ENCODE measurements around the gene ZNRF2. TPM values are rescaled to one million over a fixed set of nuclear protein-coding genes. Genes with fewer than 3 reads are reported as not detected.

Gene ZNRF2
- total and polyA plus RNA-seq, 2 of the 4 experiments (the other 2 are of a cell fraction), result 0.31 to 0.54 TPM

GRCh38 chr7:30382607-30383006 lies 98.2 kb downstream of the ZNRF2 start:
- Histone ChIP-seq H3K9me1 (ENCODE audit: insufficient read depth, low read length) (no peaks in the 10 kb centered on the region), H3K36me3 (ENCODE audit: control insufficient read depth, insufficient read depth, low read length) (no peaks in the 10 kb centered on the region), H2BK120ac (ENCODE audit: low read depth, low read length) (no peak overlapping the region), H2AFZ (replicated peaks; ENCODE audit: low read length, poor library complexity) (no peak overlapping the region), H4K8ac (ENCODE audit: low read depth in 2 of 2, low read length in 2 of 2) (no peak overlapping the region), H2BK5ac (ENCODE audit: low read depth, low read length, poor library complexity, severe bottlenecking) (no peak overlapping the region), H3K18ac (ENCODE audit: low read depth, low read length) (no peak overlapping the region), H3K14ac (replicated peaks; ENCODE audit: low read depth, low read length) (no peak overlapping the region), H3K4me1 (ENCODE audit: control insufficient read depth, insufficient read depth, low read length) (no peaks in the 10 kb centered on the region), H4K20me1 (ENCODE audit: insufficient read depth, low read length) (no peaks in the 10 kb centered on the region), H3K23ac (ENCODE audit: low read depth, low read length) (no peak overlapping the region), H2AK9ac (replicated peaks; ENCODE audit: low read depth, low read length, poor library complexity) (no peak overlapping the region), H3K9me3 (ENCODE audit: control insufficient read depth, insufficient read depth, low read length) (no peaks in the 10 kb centered on the region), H3K4ac (ENCODE audit: low read depth, low read length) (no peak overlapping the region), H3K9ac (ENCODE audit: low read depth, low read length) (no peak overlapping the region), H2BK15ac (ENCODE audit: low read depth, low read length) (no peak overlapping the region), H3K4me3 (ENCODE audit: insufficient read depth, low read depth, low read length) (no peak overlapping the region), H3K27ac (ENCODE audit: insufficient read depth, low read length) (no peak overlapping the region), H3K79me1 (ENCODE audit: low read depth in 1 of 2, low read length in 2 of 2) (no peaks in the 10 kb centered on the region), H3K56ac (ENCODE audit: extremely low read depth, insufficient read depth, low read length) (no peak overlapping the region), H3K4me2 (ENCODE audit: low read depth, low read length) (no peak overlapping the region), H4K5ac (ENCODE audit: low read depth, low read length) (no peak overlapping the region), H3K27me3 (ENCODE audit: control insufficient read depth, insufficient read depth, low read length) (no peaks in the 10 kb centered on the region), H2BK20ac (ENCODE audit: low read depth, low read length) (no peak overlapping the region), H2AK5ac (ENCODE audit: low read depth, low read length) (no peak overlapping the region), H4K91ac (ENCODE audit: insufficient read depth, low read depth, low read length) (no peak overlapping the region)
- DNase-seq (no peak), ATAC-seq (ENCODE audit: low read depth) (no peak)
- POLR2A ChIA-PET (ENCODE audit: unreplicated experiment), result no interaction called here
- intact Hi-C loops (cut with micrococcal nuclease), result no loop called here
- CTCF ChIA-PET, result no interaction called here
- dilution Hi-C loops (cut with HindIII; ENCODE audit: low sequenced_read_pairs, unreplicated experiment), result no loop called here
- WGBS, 2 experiments (ENCODE audit: extremely low coverage in 2 of 2, insufficient read length in 1 of 2), result no CpG with 5 or more reads among the region's 1 CpG
- in situ Hi-C loops (cut with MboI; ENCODE audit: low sequenced_read_pairs), result no loop called here
- no peak for TF ChIP-seq NFE2L2 (IDR thresholded peaks at IDR 0.05; ENCODE audit: low read depth, low read length)
- no peak for TF ChIP-seq MXI1 (IDR thresholded peaks at IDR 0.05; ENCODE audit: borderline replicate concordance, low read depth, low read length)
- no peak for TF ChIP-seq POLR2A (IDR thresholded peaks at IDR 0.05; ENCODE audit: low read depth, low read length)
- no TSS peak for BruUV-seq (replicated peaks)

Measured in IMR-90 (cell line).